Trophoblast cell (in vitro differentiated cells and primary cell): ENCODE results near the gene CEP83.
"Not testable (repeated sequence)": the region's sequence is repeated elsewhere in the genome, so short reads cannot be mapped to it uniquely, and the experiment has no call there.

Experiments used
- DNase-seq, 2 donors: peaks; one replicate each; pipeline ENCODE4 v3.0.0-alpha.2; 2016
- H2AFZ ChIP-seq: 2 replicates; pipeline ENCODE4 v1.6.1; 2013; ENCODE audit warnings: low read length, moderate library complexity, mild to moderate bottlenecking; ENCODE audit not compliant: insufficient read depth, poor library complexity
- H2AK5ac ChIP-seq: 2 replicates; pipeline ENCODE4 v1.6.1; 2013; ENCODE audit warnings: mild to moderate bottlenecking, low read length
- H2BK120ac ChIP-seq: 2 replicates; pipeline ENCODE4 v1.6.1; 2013; ENCODE audit warnings: low read length, mild to moderate bottlenecking, moderate library complexity; ENCODE audit not compliant: insufficient read depth, poor library complexity
- H2BK12ac ChIP-seq: 2 replicates; pipeline ENCODE4 v1.6.1; 2013; ENCODE audit warnings: mild to moderate bottlenecking, low read length, moderate library complexity
- H2BK5ac ChIP-seq: 2 replicates; pipeline ENCODE4 v1.6.1; 2013; ENCODE audit warnings: low read length, low read depth, moderate library complexity, mild to moderate bottlenecking; ENCODE audit not compliant: poor library complexity
- H3K14ac ChIP-seq: 2 replicates; pipeline ENCODE4 v1.6.1; 2013; ENCODE audit warnings: mild to moderate bottlenecking, low read length
- H3K18ac ChIP-seq: 2 replicates; pipeline ENCODE4 v1.6.1; 2013; ENCODE audit warnings: mild to moderate bottlenecking, low read length
- H3K23ac ChIP-seq: 2 replicates; pipeline ENCODE4 v1.6.1; 2013; ENCODE audit warnings: low read length
- H3K27ac ChIP-seq: 2 replicates; pipeline ENCODE4 v1.5.1; 2013; ENCODE audit warnings: low read depth, mild to moderate bottlenecking, inconsistent platforms, low read length, moderate library complexity
- H3K27me3 ChIP-seq: 2 replicates; pipeline ENCODE4 v1.6.1; 2013; ENCODE audit warnings: inconsistent platforms, mild to moderate bottlenecking, low read length, moderate library complexity; ENCODE audit not compliant: insufficient read depth
- H3K36me3 ChIP-seq, 2 experiments: 1 replicate in 1 of 2; 2 replicates in 1 of 2; pipeline ENCODE4 v1.6.1; 2013; ENCODE audit warnings: low read length in 2 of 2, mild to moderate bottlenecking in 2 of 2, moderate library complexity in 1 of 2; ENCODE audit not compliant: insufficient read depth in 2 of 2, control insufficient read depth in 1 of 2
- H3K4ac ChIP-seq: 2 replicates; pipeline ENCODE4 v1.6.1; 2013; ENCODE audit warnings: low read depth, mild to moderate bottlenecking, low read length, moderate library complexity
- H3K4me1 ChIP-seq, 2 experiments: 1 replicate in 1 of 2; 2 replicates in 1 of 2; pipeline ENCODE4 v1.6.1; 2013; ENCODE audit warnings: low read length in 2 of 2, mild to moderate bottlenecking in 2 of 2, moderate library complexity in 1 of 2; ENCODE audit not compliant: insufficient read depth in 2 of 2, control insufficient read depth in 1 of 2
- H3K4me2 ChIP-seq: 2 replicates; pipeline ENCODE4 v1.6.1; 2013; ENCODE audit warnings: inconsistent platforms, mild to moderate bottlenecking, low read length, moderate library complexity
- H3K4me3 ChIP-seq: 2 replicates; pipeline ENCODE4 v1.5.1; 2013; ENCODE audit warnings: mild to moderate bottlenecking, low read depth, low read length, inconsistent platforms
- H3K79me1 ChIP-seq: one replicate; pipeline ENCODE4 v1.6.1; 2013; ENCODE audit warnings: low read length
- H3K79me2 ChIP-seq: 2 replicates; pipeline ENCODE4 v1.6.1; 2013; ENCODE audit warnings: low read length, mild to moderate bottlenecking; ENCODE audit not compliant: control insufficient read depth, insufficient read depth, poor library complexity
- H3K9ac ChIP-seq: 2 replicates; pipeline ENCODE4 v1.6.1; 2013; ENCODE audit warnings: mild to moderate bottlenecking, low read length
- H3K9me3 ChIP-seq: 2 replicates; pipeline ENCODE4 v1.6.1; 2013; ENCODE audit warnings: low read depth, mild to moderate bottlenecking, control low read depth, inconsistent platforms, low read length; ENCODE audit not compliant: insufficient read depth
- H4K12ac ChIP-seq: 2 replicates; pipeline ENCODE4 v1.6.1; 2013; ENCODE audit warnings: low read depth, mild to moderate bottlenecking, low read length, moderate library complexity
- H4K8ac ChIP-seq: 2 replicates; pipeline ENCODE4 v1.6.1; 2013; ENCODE audit warnings: low read depth, mild to moderate bottlenecking, low read length, moderate library complexity
- H4K91ac ChIP-seq: one replicate; pipeline ENCODE4 v1.6.1; 2013; ENCODE audit warnings: low read depth, mild to moderate bottlenecking, low read length, moderate library complexity
- WGBS: extraction: QIAGEN DNeasy Blood & Tissue Kit; methylation state at CpG from one replicate; pipeline ENCODE4 v1.1.7; 2013; ENCODE audit warnings: missing lambda C conversion rate; ENCODE audit not compliant: insufficient read length, insufficient coverage; ENCODE audit errors: extremely low coverage; 5-methylcytosine and 5-hydroxymethylcytosine counted together

CEP83 gene

GRCh38 chr12:94429191-94429590 lies 30.5 kb downstream of the CEP83 start:
- Histone ChIP-seq H3K4me3 (no peak overlapping the region), H3K4ac (no peak overlapping the region), H4K91ac (no peak overlapping the region), H3K4me2 (no peak overlapping the region), H3K27ac (no peak overlapping the region), H2BK120ac (no peak overlapping the region), H4K12ac (no peak overlapping the region), H3K9ac (no peak overlapping the region), H3K18ac (no peak overlapping the region), H4K8ac (no peak overlapping the region), H2BK12ac (no peak overlapping the region), H2AFZ (no peak overlapping the region), H3K79me2 (no peaks in the 10 kb centered on the region), H3K27me3 (no peaks in the 10 kb centered on the region), H2BK5ac (no peak overlapping the region), H3K4me1 (no peaks in the 10 kb centered on the region), H3K23ac (no peak overlapping the region), H3K14ac (no peak overlapping the region), H3K36me3 (peaks cover 0 to under 1% of the 10 kb centered on the region in 2 experiments), H2AK5ac (no peak overlapping the region), H3K9me3 (peaks cover 2% of the 10 kb centered on the region), H3K79me1 (no peaks in the 10 kb centered on the region)
- DNase-seq, result no peak
- no CpG with 5 or more reads among the region's 2 CpGs for WGBS

GRCh38 chr12:94427501-94428381 lies 31.9 kb downstream of the CEP83 start:
- no peaks in the 10 kb centered on the region for H3K4me1 ChIP-seq
- WGBS, result no CpG with 5 or more reads among the region's 3 CpGs
- H3K27ac ChIP-seq, result no peak overlapping the region
- no peaks in the 10 kb centered on the region for H3K27me3 ChIP-seq
- H3K4me3 ChIP-seq, result no peak overlapping the region
- no peak overlapping the region for H3K18ac ChIP-seq
- H4K8ac ChIP-seq, result no peak overlapping the region
- no peak overlapping the region for H2BK5ac ChIP-seq
- no peaks in the 10 kb centered on the region for H3K79me1 ChIP-seq
- no peak overlapping the region for H3K9ac ChIP-seq
- no peak overlapping the region for H3K4me2 ChIP-seq
- H3K36me3 ChIP-seq, result peaks cover 5 to 7% of the 10 kb centered on the region in 2 experiments
- no peak for DNase-seq
- H2BK120ac ChIP-seq, result no peak overlapping the region
- no peaks in the 10 kb centered on the region for H3K79me2 ChIP-seq
- H4K91ac ChIP-seq, result no peak overlapping the region
- H2AK5ac ChIP-seq, result no peak overlapping the region
- H2AFZ ChIP-seq, result no peak overlapping the region
- no peak overlapping the region for H4K12ac ChIP-seq
- H3K9me3 ChIP-seq, result peaks cover 8% of the 10 kb centered on the region
- H3K23ac ChIP-seq, result no peak overlapping the region
- H3K14ac ChIP-seq, result no peak overlapping the region
- no peak overlapping the region for H2BK12ac ChIP-seq
- no peak overlapping the region for H3K4ac ChIP-seq

GRCh38 chr12:94426049-94426448 lies 33.6 kb downstream of the CEP83 start:
- Histone ChIP-seq H3K14ac (no peak overlapping the region), H3K9me3 (peaks cover 8% of the 10 kb centered on the region), H3K9ac (no peak overlapping the region), H2AFZ (no peak overlapping the region), H3K79me1 (no peaks in the 10 kb centered on the region), H3K4me1 (no peaks in the 10 kb centered on the region), H4K91ac (no peak overlapping the region), H3K23ac (no peak overlapping the region), H4K8ac (no peak overlapping the region), H3K4me3 (no peak overlapping the region), H3K4ac (no peak overlapping the region), H2AK5ac (no peak overlapping the region), H3K36me3 (peaks cover 5 to 7% of the 10 kb centered on the region in 2 experiments), H3K4me2 (no peak overlapping the region), H3K27me3 (no peaks in the 10 kb centered on the region), H3K27ac (no peak overlapping the region), H3K18ac (no peak overlapping the region), H2BK12ac (no peak overlapping the region), H2BK120ac (no peak overlapping the region), H2BK5ac (no peak overlapping the region), H4K12ac (no peak overlapping the region), H3K79me2 (no peaks in the 10 kb centered on the region)
- no peak for DNase-seq
- no CpG with 5 or more reads among the region's 3 CpGs for WGBS

- H3K9ac ChIP-seq, H2BK5ac ChIP-seq, H3K4me2 ChIP-seq, H3K27me3 ChIP-seq, H3K23ac ChIP-seq, DNase-seq, H3K14ac ChIP-seq, H2AFZ ChIP-seq, H3K4me1 ChIP-seq, H3K9me3 ChIP-seq, H4K91ac ChIP-seq, H3K36me3 ChIP-seq, H4K12ac ChIP-seq, H3K18ac ChIP-seq, H3K4ac ChIP-seq, H4K8ac ChIP-seq, H3K79me1 ChIP-seq, H3K79me2 ChIP-seq, H3K4me3 ChIP-seq, H3K27ac ChIP-seq, H2AK5ac ChIP-seq, H2BK12ac ChIP-seq, H2BK120ac ChIP-seq: not testable (repeated sequence)
- WGBS, result 100% methylated on average over 3 of the region's 5 CpGs
Observed at GRCh38 chr12:94424830-94425229, 34.8 kb downstream of the CEP83 start.
